Astrocyte (in vitro differentiated cells and primary cell): ENCODE results near the gene FAM83F. TPM values are rescaled to one million over a fixed set of nuclear protein-coding genes. Genes with fewer than 3 reads are reported as not detected.
A peak's percentile ranks its signal among the peaks of the same experiment; 100 is the strongest.

Experiments
- DNase-seq: peaks from one replicate; pipeline ENCODE4 v3.0.0-alpha.2; 2010; ENCODE audit warnings: low read depth
- FAIRE-seq: peaks from 2 replicates; lab custom pipeline; 2011; peaks lifted over from hg19 to GRCh38; lab: Jason Lieb, UNC
- H2AFZ ChIP-seq: 2 replicates; pipeline ENCODE4 v1.6.0; 2012; ENCODE audit warnings: low read depth, low read length, inconsistent platforms
- H3K27ac ChIP-seq: 2 replicates; pipeline ENCODE4 v1.5.1; 2011; ENCODE audit warnings: low read depth, low read length, inconsistent platforms
- H3K27me3 ChIP-seq: 2 replicates; pipeline ENCODE4 v1.6.0; 2011; ENCODE audit warnings: low read length, inconsistent platforms; ENCODE audit not compliant: insufficient read depth
- H3K36me3 ChIP-seq: 2 replicates; pipeline ENCODE4 v1.5.1; 2011; ENCODE audit warnings: low read length, inconsistent platforms; ENCODE audit not compliant: insufficient read depth
- H3K4me1 ChIP-seq: 2 replicates; pipeline ENCODE4 v1.5.1; 2011; ENCODE audit warnings: low read length, inconsistent platforms; ENCODE audit not compliant: insufficient read depth
- H3K4me2 ChIP-seq: 2 replicates; pipeline ENCODE4 v1.6.0; 2012; ENCODE audit warnings: low read length, inconsistent platforms
- H3K4me3 ChIP-seq: 2 replicates; pipeline ENCODE4 v1.5.1; 2011; ENCODE audit warnings: low read depth, mild to moderate bottlenecking, low read length, inconsistent platforms; ENCODE audit not compliant: insufficient read depth
- H3K79me2 ChIP-seq: 2 replicates; pipeline ENCODE4 v1.6.0; 2012; ENCODE audit warnings: mild to moderate bottlenecking, low read length, inconsistent platforms; ENCODE audit not compliant: insufficient read depth
- H3K9ac ChIP-seq: 2 replicates; pipeline ENCODE4 v1.6.0; 2012; ENCODE audit warnings: mild to moderate bottlenecking, low read length, inconsistent platforms
- H3K9me3 ChIP-seq: 2 replicates; pipeline ENCODE4 v1.5.1; 2012; ENCODE audit warnings: low read depth, mild to moderate bottlenecking, low read length, inconsistent platforms; ENCODE audit not compliant: insufficient read depth
- H4K20me1 ChIP-seq: 2 replicates; pipeline ENCODE4 v1.6.0; 2012; ENCODE audit warnings: low read length, inconsistent platforms; ENCODE audit not compliant: insufficient read depth
- H3K27ac Mint-ChIP-seq: one replicate; pipeline ENCODE4 v1.8.0; 2021; ENCODE audit warnings: mild to moderate bottlenecking, mixed read lengths; ENCODE audit not compliant: unreplicated experiment
- H3K27me3 Mint-ChIP-seq: one replicate; pipeline ENCODE4 v1.8.0; 2021; ENCODE audit warnings: low read depth, mixed read lengths; ENCODE audit not compliant: unreplicated experiment
- H3K36me3 Mint-ChIP-seq: one replicate; pipeline ENCODE4 v1.8.0; 2021; ENCODE audit warnings: low read depth, mixed read lengths; ENCODE audit not compliant: unreplicated experiment
- H3K4me1 Mint-ChIP-seq: one replicate; pipeline ENCODE4 v1.8.0; 2021; ENCODE audit warnings: low read depth, mixed read lengths; ENCODE audit not compliant: unreplicated experiment
- H3K4me3 Mint-ChIP-seq: one replicate; pipeline ENCODE4 v1.8.0; 2021; ENCODE audit warnings: mild to moderate bottlenecking, moderate library complexity, mixed read lengths; ENCODE audit not compliant: unreplicated experiment
- H3K9me3 Mint-ChIP-seq: one replicate; pipeline ENCODE4 v1.8.0; 2021; ENCODE audit warnings: mild to moderate bottlenecking, mixed read lengths; ENCODE audit not compliant: unreplicated experiment
- EZH2 ChIP-seq: IDR thresholded peaks from 2 replicates; pipeline ENCODE4 v1.6.1; 2012; ENCODE audit warnings: mild to moderate bottlenecking, low read length, inconsistent platforms; ENCODE audit not compliant: insufficient read depth
- total RNA-seq: library from RNA; stranded (reverse); gene quantifications from 2 replicates; pipeline ENCODE4 v1.2.1, GENCODE V29; 2021
- TF ChIP-seq, protein P1 (sequence below): IDR thresholded peaks from 2 replicates; pipeline ENCODE4 v1.5.1; 2011; ENCODE audit warnings: low read depth, mild to moderate bottlenecking, inconsistent platforms, low read length, moderate library complexity; ENCODE audit not compliant: insufficient read depth

FAM83F gene
- total RNA-seq, 1 donor from 2014 or later = 0.79 TPM

- Histone ChIP-seq H3K4me3 (no peak overlapping the region), H3K79me2 (no peaks in the 10 kb centered on the region), H2AFZ (peak overlapping the region; percentile 16), H3K27me3 (peaks cover 13% of the 10 kb centered on the region), H3K4me1 (no peaks in the 10 kb centered on the region), H3K36me3 (no peaks in the 10 kb centered on the region), H4K20me1 (no peaks in the 10 kb centered on the region), H3K4me2 (no peak overlapping the region), H3K9me3 (no peaks in the 10 kb centered on the region), H3K9ac (no peak overlapping the region), H3K27ac (no peak overlapping the region)
- no peak for FAIRE-seq
- peaks cover 4% of the 10 kb centered on the region for H3K27me3 Mint-ChIP-seq
- TF ChIP-seq, protein P1, sequence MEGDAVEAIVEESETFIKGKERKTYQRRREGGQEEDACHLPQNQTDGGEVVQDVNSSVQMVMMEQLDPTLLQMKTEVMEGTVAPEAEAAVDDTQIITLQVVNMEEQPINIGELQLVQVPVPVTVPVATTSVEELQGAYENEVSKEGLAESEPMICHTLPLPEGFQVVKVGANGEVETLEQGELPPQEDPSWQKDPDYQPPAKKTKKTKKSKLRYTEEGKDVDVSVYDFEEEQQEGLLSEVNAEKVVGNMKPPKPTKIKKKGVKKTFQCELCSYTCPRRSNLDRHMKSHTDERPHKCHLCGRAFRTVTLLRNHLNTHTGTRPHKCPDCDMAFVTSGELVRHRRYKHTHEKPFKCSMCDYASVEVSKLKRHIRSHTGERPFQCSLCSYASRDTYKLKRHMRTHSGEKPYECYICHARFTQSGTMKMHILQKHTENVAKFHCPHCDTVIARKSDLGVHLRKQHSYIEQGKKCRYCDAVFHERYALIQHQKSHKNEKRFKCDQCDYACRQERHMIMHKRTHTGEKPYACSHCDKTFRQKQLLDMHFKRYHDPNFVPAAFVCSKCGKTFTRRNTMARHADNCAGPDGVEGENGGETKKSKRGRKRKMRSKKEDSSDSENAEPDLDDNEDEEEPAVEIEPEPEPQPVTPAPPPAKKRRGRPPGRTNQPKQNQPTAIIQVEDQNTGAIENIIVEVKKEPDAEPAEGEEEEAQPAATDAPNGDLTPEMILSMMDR = no peak
- no peak for TF ChIP-seq EZH2
- H3K27ac Mint-ChIP-seq = no peak overlapping the region
- no peaks in the 10 kb centered on the region for H3K36me3 Mint-ChIP-seq
- H3K9me3 Mint-ChIP-seq = no peaks in the 10 kb centered on the region
- H3K4me3 Mint-ChIP-seq = no peak overlapping the region
- DNase-seq = no peak
- H3K4me1 Mint-ChIP-seq = peaks cover 7% of the 10 kb centered on the region
Observed at GRCh38 chr22:39946503-39947219, 48.1 kb upstream of the FAM83F start.

DNA sequence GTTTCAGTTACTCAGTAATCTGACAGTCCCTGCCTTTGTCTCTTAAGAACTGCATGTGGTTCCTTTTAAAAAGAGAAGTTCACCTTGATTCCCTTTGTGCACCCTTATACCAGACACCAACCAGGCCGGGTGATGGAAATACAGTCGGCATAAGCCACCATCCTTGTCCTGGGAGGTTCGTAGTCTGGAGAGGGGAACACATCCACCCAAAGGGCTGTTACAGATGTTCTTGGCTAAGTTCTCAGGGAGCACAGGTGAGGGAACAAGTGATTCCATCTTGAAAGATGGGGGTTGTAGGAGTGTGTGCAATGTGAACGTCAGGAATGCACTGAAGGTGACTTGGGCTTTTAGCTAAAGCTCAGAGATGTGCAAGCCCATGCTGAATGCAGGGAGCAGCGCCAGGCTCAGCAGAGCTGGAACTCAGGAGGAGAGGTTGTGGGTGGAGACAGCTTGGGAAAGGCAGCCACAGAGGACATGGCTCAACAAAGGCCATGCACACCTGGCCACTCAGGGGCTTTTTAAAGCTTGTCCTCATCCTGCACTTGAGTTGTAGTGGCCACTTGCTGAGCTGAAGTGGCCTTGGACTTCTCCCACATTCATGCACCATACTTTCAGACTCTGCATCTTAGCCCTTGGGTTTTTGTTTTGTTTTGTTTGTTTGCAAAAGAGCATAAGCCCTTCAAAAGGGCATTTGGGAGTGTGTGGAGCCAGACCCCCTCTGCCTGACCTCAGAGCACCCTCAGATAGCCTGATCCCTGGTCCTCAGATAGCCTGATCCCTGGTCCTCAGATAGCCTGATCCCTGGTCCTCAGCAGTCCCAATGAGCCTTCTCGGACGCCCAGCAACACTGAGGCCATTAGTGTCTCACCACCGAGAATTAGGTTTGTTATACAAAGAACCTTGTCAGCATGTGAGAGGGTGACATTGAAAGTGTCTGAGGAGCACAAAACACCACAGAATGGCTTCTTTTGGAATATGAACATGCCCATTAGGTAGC, 47.2 kb upstream of the FAM83F start:
- Histone ChIP-seq H3K79me2 (no peaks in the 10 kb centered on the region), H4K20me1 (no peaks in the 10 kb centered on the region), H3K9me3 (no peaks in the 10 kb centered on the region), H3K4me3 (no peak overlapping the region), H3K9ac (no peak overlapping the region), H3K36me3 (no peaks in the 10 kb centered on the region), H3K4me2 (no peak overlapping the region), H3K4me1 (no peaks in the 10 kb centered on the region), H3K27me3 (peaks cover 13% of the 10 kb centered on the region), H3K27ac (no peak overlapping the region), H2AFZ (no peak overlapping the region)
- no peak overlapping the region for H3K4me3 Mint-ChIP-seq
- peaks cover 11% of the 10 kb centered on the region for H3K4me1 Mint-ChIP-seq
- H3K9me3 Mint-ChIP-seq = no peaks in the 10 kb centered on the region
- H3K27me3 Mint-ChIP-seq = peaks cover 4% of the 10 kb centered on the region
- FAIRE-seq (no peak), DNase-seq (no peak)
- TF ChIP-seq, protein P1 = no peak
- TF ChIP-seq EZH2 = no peak
- no peaks in the 10 kb centered on the region for H3K36me3 Mint-ChIP-seq
- no peak overlapping the region for H3K27ac Mint-ChIP-seq
